HG03520 (cell line): ENCODE results near the gene AUTS2.
A peak's percentile ranks its signal among the peaks of the same experiment; 100 is the strongest.
"Not testable (repeated sequence)": the region's sequence is repeated elsewhere in the genome, so short reads cannot be mapped to it uniquely, and the experiment has no call there.

ENCODE experiments used
- ATAC-seq: cut with Tn5 transposase; IDR thresholded peaks from one replicate; pipeline ENCODE4 v1.9.1; 2021; ENCODE audit warnings: mild to moderate bottlenecking, moderate library complexity; ENCODE audit not compliant: unreplicated experiment

Gene AUTS2

DNA sequence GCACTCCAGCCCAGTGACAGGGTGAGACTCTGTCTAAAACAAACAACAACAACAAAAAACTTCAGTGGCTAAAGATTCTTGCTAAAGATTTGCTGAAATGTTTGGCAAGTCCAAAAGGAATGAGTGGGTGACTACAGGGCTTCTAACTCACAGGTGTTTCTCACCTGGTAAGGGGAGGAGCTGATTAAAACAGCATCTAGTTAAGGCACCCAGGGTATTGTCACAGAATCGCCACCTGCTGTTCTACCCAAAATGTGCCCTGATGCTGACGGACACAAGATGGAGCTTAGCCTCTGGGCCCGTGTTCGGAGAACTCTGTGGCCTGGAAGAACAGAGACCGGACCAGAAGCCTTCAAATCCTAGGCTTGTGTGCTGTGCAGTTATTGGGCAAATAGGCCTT, 1197.7 kb downstream of the AUTS2 start:
- no peak for ATAC-seq

DNA sequence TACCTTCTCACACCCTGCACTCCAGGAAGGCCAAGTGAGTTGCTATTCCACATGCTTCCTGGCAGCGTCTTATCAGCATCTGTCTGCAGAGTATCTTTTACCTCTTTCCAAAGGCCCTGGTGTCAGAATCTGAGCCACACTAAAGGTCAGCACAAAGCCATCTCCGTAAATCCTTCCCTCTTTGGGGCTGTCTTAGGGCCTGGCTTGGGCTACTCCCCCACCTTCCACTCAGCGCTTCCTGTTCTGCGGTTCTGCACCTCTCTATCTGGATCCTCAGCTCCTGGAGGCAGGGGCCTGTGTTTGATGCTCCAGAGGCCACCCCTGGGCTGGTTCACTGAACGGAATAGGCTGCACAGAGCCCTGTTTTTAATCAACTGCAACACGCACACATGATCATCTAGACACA, 1198.8 kb downstream of the AUTS2 start:
- ATAC-seq: no peak

DNA sequence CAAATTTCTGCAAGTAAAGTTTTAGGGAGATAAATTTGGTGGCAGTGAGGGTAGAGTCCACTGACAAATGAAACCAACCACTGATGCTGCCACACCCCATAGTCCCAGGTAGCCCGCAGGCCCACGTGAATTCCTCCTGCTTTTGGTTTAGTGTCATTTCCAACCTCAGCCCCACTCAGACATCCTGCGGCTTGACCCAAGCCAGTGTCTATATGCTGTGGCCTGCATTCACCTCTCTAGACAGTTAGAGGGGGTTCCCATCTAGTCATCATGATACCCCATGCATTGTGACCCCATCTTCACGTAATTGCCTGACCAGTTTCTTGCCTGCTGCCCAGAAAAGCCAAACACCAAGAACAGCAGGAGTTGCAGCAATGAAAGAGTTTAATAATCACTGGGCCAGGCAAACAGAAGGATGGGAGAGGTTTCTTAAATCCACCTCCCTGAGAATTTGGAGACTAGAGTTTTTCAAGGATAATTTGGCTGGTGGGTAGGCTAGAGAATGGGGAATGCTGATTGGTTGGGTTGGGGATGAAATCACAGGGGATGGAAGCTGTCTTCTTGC, 1201.6 kb downstream of the AUTS2 start:
- ATAC-seq: no peak

DNA sequence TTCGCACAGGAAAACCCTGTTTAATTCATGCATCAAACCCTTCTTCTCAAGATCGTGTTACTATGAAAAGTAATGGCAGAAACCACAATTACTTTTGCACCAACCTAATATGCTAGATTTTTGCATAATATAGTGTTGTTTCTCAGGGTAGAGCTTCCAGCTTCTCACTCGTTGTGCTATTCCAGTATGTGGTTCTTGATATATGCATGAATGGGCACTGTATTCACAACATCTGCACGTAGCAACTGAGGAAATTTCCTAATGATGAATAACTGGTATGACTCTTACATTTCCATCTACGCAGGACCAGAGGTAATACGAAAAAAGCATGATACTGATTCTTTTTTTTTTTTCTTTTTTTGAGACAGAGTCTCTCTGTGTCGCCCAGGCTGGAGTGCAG, 1207.1 kb downstream of the AUTS2 start:
- ATAC-seq: peak; percentile 72

DNA sequence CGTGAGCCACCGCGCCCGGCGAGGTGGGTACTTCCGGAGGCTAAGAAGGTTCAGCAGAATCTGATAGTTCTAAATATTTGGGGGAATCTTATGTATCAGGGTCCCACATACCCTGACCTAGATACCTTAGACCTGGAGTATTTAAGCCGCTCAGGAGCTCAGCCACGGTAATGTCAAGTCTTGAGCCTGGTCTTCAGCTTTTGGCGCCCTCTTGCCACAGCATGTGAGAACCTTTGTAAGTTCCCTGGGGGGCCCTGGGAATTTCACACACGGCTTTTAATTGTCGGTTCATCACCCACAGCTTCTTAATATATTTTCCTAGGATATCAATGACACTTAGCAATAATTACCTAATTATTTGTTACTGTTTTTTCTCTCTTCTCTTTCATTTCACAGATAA, 1209.4 kb downstream of the AUTS2 start:
- no peak for ATAC-seq

DNA sequence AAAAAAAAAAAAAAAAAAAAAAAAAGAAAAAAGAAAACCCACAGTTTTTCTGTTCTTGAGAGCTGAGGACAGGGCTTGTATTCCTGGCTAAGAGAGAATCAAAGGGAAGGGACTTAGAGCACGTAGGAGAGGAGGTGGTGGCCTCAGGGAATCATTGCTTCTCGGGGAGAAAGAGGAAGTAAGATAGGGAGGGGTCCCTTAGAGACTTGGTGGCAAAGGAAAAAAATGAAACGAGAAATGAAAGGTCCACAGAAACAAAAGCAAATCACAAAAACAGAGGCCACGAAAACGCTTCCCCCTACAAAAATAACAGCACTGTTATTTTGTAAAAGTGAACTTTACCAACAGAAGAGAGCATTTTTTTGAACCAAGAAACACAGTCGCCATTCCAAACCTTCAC, 1210.6 kb downstream of the AUTS2 start:
- no peak for ATAC-seq

DNA sequence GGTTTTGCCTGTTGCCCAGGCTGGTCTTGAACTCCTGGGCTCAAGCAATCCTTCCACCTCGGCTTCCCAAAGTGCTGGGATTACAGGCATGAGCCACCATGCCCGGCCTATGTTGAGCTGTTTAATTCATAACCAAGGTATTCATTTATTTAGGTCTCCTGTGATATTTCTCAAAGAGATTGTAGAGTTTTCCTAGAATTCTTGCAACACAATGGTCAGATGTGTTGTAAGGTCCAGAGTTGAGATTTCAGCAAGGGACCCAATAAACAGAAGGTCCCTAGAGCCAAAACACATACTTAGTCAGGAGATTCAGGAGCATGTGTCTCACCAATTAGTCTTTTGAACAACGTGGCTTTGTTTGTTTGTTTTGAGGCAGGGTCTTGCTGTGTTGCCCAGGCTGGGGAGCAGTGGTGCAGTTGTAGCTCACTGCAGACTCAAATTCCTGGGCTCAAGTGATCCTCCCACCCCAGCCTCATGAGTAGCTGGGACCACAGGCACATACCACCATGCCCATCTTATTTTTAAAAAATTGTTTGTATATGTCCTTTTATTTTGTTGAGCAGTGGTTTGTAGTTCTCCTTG, 1212.4 kb downstream of the AUTS2 start:
- ATAC-seq: no peak

DNA sequence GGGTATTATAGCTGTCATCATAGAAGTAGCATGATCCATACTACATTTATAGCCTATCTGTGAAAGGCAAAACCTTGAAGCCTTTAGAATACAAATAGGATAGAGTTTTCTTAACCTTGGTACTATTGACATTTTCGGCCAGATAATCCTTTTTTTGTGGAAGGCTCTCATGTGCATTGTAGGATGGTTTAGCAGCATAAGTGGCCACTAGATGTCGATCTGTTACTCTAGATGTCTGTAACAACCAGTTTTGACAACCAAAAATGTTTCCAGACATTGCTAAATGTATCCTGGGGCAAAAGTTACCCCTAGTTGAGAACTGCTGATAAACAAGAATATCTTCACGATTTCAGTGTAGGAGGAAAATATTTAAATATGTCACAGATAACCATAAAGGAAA, 1214.2 kb downstream of the AUTS2 start:
- no peak for ATAC-seq

DNA sequence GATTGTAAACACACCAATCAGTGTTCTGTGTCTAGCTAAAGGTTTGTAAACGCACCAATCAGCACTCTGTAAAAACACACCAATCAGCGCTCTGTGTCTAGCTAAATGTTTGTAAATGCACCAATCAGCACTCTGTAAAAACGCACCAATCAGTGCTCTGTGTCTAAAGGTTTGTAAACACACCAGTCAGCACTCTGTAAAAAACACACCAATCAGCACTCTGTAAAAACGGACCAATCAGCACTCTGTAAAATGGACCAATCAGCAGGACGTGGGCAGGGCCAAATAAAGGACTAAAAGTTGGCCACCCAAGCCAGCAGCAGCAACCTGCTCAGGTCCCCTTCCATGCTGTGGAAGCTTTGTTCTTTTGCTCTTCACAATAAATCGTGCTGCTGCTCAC, 1224.2 kb downstream of the AUTS2 start:
- ATAC-seq: not testable (repeated sequence)

DNA sequence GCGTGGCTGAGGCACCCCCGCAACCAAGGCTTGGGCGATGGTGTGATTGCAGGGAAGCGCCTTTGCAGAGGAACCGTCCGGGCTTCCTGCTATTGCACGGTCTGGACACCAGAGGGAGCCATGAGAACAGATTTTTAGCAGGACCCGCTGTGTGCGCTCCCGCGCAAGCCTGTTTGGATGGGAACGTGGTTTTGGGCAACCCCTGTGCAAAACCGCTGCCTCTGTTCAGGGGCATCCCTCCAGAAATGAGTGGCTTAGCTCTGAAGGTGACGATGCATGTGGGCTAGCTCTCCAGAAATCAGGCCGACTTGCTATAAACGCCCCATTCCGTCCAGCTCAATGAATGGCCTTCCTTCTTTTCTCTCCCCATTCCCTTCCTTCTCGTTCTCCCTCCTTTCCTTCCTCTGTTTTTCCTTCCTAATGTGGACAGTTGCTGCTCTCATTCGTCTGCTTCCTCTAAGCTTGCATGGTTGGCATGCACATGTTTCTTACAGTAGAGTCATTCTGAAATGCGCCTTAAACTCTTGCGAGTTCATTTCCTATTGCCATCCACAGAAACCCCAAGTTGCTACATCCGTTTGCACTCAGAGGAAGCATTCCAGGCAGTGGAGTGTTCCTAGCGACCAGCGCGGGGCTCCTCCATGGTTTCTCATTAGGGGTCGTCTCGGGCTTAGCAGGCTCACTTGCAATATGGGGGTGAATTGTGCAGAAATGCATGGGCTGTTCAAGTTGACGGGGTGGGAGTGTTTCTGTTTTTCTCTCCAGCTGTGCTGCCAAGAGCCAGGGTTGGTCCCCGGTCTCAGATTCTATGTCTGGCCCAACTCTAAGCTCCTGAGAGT, 1231.2 kb downstream of the AUTS2 start:
- ATAC-seq: no peak

DNA sequence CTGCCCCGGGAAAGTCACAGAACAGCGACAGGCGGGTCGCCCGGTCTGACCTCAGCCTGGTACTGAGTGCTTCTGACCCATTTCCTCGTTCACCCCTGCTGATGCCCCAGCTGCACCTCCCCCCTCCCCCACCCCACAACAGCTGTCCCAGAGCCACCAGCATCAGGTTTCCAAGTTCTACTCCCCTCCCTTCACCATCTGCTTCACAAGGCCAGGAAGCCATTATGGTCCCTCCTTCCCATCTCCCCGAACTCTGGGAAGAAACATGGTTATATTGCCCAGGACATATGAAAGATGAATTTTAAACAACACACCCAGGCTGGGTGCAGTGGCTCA, 1231.8 kb downstream of the AUTS2 start:
- no peak for ATAC-seq

DNA sequence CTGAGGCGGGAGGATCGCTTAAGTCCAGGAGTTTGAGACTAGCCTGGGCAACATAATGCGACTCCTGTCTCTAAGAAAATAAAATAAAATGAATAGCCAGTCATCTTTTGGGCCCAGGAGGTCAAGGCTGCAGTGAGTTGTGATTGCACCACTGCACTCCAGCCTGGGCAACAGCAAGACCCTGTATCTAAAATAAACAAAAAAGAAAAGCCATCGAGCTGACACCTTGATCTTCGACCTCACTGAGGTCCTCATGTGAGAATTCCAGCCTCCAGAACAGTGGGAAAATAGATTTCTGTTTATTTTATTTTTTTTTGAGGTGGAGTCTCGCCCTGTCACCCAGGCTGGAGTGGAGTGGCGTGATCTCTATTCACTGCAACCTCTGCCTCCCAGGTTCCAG, 1232.2 kb downstream of the AUTS2 start:
- ATAC-seq: no peak

DNA sequence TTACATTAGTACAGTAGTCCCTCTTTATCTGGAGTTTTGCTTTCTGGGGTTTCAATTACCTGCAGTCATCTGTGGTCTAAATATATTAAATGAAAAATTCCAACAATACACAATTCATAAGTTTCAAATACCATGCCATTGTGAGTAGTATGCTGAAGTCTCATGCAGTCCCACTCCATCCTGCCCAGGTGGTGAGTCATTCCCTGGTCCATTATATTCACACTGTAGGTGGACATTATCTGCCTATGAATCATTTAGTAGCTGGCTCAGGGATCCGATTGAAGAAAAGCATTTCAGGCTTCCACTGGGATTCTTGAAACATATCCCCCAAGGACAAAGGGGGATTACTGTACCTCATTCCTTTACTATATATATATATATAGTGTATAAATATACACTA, 1235.5 kb downstream of the AUTS2 start:
- no peak for ATAC-seq

DNA sequence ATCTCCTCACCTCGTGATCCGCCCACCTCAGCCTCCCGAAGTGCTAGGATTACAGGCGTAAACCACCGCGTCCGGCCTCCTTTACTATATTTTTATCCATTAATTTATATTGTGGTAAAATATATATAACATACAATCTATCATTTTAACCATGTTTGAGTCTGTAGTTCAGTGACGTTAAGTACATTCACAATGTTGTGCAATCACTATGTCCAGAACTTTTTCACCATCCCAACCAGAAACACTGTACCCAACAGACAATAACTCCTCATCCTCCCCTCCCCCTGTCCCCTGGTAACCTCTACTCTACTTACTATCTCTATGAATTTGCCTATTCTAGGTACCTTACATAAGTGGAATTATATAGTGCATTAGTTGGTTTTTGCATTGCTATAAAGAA, 1236.1 kb downstream of the AUTS2 start:
- ATAC-seq: no peak

DNA sequence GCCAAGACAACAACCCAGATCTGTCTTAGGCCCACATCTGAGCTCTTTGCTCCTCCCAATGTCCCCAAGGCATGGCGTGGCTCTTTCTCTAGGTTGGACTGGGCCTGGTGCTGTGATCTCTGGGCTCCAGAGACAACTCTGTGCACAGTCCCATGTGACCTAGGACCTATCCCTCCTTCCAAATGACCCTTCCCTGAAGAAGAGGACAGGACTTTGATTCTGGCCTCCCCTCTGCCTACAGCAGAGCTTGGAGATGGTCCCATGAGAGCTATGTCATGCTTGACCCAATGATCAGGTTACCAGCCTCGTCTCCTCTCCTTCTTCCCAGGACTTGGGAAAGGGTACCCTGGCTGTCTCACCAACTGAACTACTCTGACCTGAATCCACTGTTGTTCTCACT, 1237.4 kb downstream of the AUTS2 start:
- no peak for ATAC-seq

DNA sequence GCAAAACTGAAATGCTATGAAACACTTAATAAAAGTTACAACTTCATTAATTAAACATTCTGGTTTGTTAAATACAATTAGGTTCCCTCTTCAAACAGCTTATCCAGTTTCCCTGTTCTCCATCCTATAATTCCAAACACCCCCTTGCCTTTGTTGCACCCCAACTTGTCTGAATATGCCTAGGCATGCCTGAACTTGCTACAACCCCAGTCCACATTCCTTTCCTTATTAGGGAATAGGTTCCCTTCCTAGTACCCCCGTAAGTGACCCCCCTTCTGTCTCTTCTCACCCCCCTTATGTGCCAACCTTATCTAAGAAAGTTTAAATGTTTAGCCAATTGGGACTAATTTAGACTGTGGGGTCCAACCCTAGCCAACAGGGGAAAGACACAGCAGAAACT, 1238.0 kb downstream of the AUTS2 start:
- no peak for ATAC-seq

DNA sequence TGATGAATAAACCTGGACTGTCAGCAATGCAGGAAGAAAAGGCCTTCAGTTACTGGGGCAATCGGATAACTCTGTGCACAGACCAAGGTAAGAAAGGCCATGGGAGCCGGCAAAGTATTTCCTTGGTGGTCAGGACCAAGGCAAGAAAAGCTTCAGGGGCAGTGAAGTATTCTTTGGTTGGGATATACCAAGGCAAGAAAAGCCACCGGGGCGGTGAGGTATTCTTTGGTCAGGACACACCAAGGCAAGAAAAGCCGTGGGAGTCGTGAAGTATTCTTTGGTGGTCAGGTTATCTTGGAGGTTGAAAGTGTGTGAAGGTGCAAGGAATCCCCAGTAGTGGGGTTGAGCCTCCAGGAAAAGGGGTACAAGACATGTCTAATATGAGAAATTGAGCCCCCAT, 1238.7 kb downstream of the AUTS2 start:
- ATAC-seq: no peak

DNA sequence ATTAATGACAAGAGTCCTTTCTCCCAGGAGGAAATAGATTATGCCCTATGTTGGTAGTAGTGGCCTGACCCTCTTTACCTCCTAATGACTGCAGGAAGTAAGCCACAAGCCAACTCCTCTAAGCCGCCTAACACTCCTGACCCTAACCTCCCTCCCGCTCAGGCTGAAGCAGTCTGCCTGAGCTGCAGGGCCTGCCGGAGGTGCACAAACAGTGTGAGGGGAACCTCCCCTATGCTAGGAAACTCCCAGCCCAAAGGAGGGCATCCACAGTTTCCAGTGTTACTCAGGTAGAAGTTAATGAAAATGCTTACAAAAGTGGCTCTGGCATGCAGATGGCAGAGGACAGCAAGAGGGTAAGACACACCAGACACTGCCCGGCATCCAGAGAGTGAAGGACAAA, 1239.3 kb downstream of the AUTS2 start:
- ATAC-seq: no peak

DNA sequence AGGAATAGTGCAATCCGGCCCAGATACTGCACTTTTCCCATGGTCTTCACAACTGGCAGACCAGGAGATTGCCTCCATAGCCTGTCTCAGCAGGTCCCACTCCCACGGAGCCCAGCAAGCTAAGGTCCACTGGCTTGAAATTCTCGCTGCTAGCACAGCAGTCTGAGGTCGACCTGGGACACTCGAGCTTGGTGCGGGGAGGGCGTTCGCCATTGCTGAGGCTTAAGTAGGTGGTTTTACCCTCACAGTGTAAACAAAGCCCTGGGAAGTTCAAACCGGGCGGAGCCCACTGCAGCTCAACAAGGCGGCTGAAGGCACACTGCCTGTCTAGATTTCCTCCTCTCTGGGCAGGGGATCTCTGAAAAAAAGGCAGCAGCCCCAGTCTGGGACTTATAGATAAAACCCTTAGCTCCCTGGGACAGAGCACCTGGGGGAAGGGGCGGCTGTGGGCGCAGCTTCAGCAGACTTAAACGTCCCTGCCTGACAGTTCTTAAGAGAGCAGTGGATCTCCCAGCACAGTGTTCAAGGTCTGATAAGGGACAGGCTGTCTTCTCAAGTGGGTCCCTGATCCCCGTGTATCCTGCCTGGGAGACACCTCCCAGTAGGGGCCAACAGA, 1240.1 kb downstream of the AUTS2 start:
- ATAC-seq: no peak
